HL-60/S4 treated with phorbol 12-myristate 13-acetate at 8.2 ng/mL for 4 days and 3 days (cell line): ENCODE measurements around the gene RPAP3.
"Not testable (repeated sequence)": the region's sequence is repeated elsewhere in the genome, so short reads cannot be mapped to it uniquely, and the experiment has no call there.

Source experiments
- in situ Hi-C: fragments of 300-500 bp; cut with MboI; formaldehyde crosslinking; loops from 2 replicates; pipeline ENCODE4 v1.15.0; 2022; ENCODE audit warnings: low sequenced_read_pairs

RPAP3 gene

DNA sequence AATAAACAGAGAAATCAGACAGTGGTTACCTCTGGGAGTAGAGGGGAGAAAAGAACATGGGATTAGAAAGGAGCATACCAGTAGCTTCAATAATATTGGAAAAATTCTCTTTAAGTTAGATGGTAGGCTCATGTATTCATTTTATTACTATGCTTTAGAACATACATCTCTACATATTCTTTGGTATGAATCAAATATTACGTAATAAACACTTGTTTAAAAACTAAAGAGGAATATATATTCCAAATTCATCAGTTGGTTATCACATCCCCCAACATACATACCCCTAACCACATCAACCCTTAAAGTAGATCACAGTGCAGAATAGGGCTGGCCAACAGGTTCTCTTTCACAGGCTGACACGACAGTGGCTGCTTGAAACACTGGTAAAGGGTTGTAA lies 5.6 kb downstream of the RPAP3 start:
- in situ Hi-C loops: no loop called here

DNA sequence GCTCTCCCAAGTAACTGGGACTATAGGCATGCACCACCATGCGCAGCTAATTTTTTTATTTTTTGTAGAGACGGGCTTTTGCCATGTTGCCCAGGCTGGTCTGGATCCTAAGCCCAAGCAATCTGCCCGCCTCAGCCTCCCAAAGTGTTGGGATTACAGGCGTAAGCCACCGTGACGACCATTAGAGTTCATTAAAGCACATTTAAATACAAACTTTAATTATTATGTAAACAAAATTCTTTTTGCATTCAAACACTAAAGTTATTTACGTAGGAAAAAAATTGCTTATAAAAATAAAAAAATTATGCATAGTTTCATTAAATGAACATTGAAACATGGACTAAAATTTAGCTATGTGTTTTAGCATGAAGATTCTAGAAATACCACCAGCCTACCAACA lies 7.2 kb downstream of the RPAP3 start:
- in situ Hi-C loops: no loop called here

DNA sequence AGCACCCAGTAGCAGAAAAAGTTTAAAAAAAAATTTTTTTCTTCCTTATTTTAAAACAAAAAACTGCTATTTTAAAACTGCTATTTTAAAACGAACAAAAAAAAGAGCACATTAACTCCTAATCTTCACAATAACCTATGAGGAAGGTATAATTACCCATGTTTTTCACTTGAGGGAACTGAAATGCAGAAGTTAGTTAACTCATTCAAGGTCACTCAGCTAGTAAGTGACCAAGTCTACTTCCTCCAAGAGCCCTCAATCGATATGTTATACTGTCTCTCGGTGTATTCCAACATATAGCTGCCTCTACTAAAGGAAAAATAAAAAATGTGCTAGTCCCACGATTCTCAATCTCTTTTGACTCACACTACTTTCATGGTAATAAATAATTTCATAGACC lies 7.8 kb downstream of the RPAP3 start:
- in situ Hi-C loops: no loop called here

DNA sequence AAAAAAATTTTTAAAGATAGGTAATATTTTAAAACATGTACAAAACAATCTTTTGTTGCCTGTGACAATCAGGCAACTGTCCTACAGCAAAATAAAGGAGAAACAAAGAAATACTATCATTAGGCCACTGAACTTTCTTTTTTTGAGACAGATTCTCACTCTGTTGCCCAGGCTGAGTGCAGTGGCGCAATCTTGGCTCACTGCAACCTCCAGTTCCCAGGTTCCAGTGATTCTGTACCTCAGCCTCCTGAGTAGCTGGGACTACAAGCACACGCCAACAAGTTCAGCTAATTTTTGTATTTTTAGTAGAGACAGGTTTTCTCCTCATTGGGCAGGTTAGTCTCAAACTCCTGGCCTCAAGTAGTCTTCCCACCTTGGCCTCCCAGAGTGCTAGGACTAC lies 16.6 kb downstream of the RPAP3 start:
- in situ Hi-C loops: no loop called here

DNA sequence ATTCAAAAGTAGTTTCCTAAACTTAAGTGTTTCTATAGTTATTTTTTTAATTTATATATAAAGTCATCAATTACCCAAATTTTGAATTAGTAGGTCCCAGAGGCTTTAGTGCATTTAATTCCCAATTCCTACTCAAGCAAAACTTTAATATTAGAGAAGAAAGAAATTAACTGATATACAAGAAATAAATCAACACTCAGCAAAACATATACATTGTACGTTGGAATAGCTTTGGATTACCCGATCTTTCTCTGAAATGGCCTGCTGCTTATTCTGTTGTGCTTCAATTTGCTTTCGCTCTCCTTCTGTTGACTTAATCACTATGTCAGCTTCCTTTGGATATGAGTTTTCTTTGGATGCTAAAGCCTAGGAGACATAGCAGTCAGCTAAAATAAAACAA lies 18.2 kb downstream of the RPAP3 start:
- in situ Hi-C loops: no loop called here

DNA sequence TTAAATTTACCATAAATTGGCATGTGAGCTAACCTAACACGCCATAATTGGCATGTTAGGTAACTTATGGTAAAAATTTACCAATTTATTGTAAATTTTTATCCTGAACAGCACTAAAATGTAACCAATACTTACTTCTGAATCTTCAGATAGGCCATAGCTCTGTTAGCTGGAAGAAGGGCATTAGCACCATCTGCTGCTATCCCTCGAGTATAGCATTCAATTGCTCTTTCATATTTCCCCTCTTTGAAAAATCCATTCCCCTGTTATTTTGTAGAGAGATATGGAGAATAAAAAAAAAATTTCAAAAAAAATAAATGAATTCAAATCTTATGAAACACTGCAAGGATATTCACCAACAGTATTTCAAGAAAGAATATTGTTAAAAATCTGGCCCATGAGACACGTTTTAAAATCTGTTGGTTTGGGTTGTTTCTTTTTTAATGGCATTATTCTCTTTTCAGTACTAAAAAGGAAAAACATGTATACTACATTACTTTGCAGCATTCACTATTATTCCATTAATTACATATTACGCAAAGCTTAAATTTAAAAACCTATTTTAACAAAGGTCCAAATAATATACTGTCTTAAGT lies 19.1 kb downstream of the RPAP3 start:
- in situ Hi-C loops: no loop called here

DNA sequence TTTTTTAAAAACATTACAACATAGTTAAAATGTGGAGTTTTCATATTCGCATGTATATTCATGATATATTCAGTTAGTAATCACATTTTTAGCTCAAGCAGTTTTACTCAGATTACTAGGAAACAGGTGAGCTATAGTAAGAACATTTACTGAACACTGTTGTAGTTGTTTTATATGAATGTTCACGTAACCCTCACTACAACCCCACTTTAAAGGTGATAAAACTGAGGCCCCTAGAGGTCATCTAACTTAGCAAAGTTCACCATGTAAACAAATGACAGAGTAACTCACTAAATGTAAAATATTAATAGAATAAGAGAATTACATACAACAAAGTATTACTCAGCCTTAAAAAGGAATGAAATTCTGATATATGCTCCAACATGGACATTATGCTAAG lies 26.0 kb downstream of the RPAP3 start:
- in situ Hi-C loops: no loop called here

DNA sequence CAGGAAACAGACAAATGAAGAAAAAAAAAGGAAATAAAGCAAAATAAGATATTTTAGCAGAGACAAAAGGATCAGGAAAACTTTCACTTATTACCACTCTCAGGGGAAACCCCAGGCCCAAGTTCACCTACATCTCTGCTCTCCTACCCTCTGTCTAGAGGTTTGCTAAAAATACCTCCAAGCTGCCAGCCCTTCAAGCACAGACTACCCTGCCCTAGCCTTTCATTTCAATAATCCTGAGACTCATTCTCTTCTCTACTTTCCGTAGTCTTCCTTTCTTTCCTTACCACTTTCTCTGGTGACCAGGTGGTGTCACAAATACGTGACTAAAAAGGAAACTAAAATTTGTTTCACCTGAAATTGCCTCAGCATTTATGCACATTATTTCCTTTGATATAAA lies 33.8 kb downstream of the RPAP3 start:
- in situ Hi-C loops: no loop called here

DNA sequence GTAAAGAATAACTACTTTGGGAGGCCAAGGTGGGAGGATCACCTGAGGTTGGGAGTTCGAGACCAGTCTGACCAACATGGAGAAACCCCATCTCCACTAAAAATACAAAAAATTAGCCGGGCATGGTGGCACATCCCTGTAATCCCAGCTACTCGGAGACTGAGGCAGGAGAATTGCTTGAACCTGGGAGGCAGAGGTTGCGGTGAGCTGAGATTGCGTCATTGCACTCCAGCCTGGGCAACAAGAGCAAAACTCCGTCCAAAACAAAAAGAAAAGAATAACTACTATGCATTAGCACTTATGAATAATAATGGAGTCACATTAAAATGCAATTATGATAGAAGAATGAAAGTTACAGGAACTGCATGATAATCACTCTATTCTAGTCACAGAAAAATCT lies 37.9 kb downstream of the RPAP3 start:
- in situ Hi-C loops: not testable (repeated sequence)

DNA sequence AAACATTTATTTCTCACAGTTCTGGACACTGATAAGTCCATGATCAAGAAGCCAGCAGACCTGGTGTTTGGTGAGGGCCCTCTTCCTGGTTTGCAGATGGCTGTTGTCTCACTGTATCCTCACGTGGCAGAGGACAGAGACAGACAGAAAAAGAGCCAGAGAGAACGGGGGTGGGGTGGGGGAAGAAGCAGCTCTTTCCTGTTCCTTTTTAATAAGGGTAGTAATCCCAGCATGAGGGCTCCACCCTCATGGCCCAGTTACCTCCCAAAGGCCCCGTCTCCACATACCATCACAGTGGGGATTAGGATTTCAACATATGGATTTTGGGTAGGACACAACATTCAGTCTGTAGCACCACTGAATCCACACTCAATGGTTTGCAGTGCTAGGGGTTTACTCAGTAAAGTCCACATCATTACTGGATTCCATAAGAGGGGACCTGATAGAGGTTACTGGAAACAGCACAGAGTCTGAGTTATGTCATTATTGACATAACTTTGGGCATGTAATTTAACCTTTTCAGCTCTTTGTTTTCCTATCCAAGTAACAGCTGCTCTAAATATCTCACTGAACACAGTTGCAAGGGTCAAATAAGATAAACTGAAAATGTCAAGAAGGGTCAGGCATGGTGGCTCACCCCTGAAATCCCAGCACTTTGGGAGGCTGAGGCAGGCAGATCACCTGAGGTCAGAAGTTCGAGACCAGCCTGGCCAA lies 53.2 kb downstream of the RPAP3 start:
- in situ Hi-C loops: no loop called here

DNA sequence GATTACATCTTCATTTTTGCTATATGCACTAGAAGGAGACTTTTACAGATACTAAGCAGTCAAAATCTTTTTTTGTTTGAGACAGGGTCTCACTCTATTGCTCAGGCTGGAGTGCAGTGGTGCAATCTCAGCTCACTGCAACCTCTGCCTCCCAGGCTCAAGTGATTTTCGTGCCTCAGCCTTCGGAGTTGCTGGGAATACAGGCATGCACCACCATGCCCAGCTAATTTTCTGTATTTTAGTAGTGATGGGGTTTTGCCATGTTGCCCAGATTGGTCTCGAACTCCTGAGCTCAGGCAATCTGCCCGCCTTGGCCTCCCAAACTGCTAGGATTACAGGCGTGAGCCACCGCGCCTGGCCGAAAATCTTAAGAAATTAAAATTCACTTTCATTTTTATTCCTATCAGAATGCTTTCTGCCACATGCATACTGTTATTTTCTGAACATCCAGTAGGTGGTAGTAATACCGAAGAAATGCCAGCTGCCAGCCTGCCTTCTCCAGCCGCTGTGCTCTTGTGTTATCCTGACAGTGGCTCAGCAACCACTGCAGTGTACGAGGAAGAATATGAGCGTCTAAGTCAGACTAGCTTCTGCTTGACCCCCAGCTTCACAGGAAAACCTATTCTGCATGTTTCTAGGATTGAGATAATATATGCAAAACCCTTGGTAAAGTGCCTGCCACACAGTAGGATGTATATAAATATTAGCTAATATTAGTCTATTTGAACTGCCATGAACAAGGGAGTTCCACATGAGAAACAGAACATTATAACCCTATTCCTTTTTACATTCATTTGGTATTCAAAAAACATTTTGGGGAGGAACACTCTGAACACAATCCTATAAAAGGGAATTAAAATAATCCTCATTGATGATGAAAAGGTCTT lies 54.2 kb downstream of the RPAP3 start:
- in situ Hi-C loops: no loop called here

DNA sequence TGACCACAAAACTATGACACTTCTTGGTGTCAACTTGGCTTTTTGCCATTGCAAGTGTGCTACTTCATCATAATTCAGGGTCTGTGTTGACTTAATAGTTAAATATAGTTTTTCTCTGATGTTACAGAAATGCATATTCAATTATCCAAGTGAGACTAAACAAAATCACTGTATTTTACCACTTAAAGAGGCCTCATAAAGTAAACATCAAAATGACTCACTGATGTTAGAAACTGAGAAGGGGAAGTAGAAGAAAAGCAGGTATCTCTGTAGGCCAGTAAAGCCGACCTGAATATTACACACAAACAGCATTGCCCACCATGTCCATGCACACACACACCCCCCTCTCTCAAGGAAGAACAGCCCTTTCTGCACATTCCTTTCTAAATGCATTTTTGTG lies 55.4 kb downstream of the RPAP3 start:
- in situ Hi-C loops: no loop called here

DNA sequence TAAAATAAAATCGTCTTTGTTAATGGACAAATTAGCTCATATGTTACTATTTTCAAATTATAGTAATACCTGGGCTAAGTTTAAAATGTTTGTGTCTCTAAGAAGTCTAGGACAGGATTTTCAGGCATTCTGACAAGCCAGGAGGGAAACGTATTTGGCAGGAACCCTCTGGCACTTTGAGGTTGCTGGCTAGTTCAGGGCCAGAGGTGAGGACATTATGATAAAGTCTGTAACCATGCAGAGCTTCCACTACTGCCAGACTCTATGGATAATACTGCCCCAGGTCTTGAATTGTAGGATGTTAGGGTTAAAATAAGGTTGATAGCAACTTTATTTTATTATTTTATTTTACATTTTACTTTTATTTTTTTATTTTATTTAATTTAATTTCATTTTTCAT lies 56.4 kb downstream of the RPAP3 start:
- in situ Hi-C loops: loop anchor here (25.0 kb wide), 1 partner anchor 612 kb away; no protein-coding TSS in a partner anchor

DNA sequence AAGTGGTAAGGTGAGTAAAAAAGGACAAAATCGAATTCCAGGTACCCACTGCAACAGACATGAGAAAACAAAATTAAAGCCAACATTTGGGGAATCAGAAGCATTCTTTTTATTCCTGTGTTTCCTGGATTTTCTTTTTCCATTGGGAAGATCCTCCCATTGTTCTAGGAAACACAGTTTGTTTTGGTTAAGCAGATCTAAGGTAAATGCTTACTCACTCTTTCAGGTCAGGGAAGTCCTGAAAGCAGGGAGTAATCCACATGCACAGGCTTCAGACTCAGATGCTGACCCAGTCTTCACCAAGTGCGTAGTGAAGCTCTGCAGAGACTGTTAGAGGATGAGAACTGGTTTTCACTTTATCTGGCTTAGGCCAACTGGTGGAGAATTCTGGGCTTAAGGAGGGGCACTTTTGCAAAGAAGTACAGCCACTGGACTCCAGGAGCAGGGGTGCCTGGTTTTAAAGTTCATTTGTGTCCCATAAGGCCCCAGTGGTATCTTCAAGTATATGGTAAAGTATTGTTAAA lies 57.7 kb downstream of the RPAP3 start:
- in situ Hi-C loops: loop anchor here (25.0 kb wide), 1 partner anchor 611 kb away; no protein-coding TSS in a partner anchor

DNA sequence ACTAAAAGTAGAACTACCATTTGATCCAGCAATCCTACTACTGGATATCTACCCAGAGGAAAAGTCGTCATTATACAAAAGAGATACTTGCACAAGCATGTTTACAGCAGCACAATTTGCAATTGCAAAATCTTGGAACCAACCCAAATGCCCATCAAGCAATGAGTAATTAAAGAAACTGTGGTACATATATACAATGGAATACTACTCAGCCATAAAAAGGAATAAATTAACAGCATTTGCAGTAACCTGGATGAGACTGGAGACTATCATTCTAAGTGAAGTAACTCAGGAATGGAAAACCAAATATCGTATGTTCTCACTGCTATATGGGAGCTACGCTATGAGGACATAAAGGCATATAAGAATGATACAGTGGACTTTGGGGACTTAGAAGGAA lies 63.5 kb downstream of the RPAP3 start:
- in situ Hi-C loops: loop anchor here (25.0 kb wide), 1 partner anchor 605 kb away; no protein-coding TSS in a partner anchor

DNA sequence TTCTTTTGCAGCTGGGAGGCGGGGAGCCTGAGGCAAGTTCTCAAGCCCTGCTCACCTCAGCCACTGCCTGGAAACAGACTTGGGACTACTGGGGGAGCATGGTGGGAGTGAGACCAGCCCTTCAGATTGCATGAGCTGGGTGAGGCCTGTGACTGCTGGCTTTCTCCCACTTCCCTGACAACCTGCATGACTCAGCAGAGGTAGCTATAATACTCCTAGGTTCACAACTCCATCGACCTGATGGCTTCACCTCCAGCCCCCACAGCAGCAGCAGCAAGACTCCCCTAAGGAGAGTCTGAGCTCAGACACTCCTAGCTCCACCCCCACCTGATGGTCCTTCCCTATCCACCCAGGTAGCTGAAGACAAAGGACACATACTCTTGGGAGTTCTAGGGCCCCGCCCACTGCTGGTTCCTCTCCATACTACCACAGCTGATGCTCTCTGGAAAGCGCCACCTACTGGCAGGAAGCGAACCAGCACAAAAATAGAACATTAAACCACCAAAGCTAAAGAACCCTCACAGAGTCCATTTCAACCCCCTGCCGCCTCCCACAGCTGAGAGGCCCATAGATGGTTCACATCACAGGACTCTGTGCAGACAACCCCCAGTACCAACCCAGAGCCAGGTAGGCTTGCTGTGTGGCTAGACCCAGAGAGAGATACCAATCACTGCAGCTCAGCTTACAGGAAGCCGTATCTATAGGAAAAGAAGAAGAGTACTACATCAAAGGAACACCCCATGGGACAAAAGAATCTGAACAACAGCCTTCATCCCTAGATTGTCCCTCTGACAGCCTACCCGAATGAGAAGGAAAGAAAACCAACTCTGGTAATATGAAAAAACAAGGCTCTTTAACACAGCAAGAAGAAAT lies 68.7 kb downstream of the RPAP3 start:
- in situ Hi-C loops: loop anchor here (25.0 kb wide), 1 partner anchor 600 kb away; no protein-coding TSS in a partner anchor

DNA sequence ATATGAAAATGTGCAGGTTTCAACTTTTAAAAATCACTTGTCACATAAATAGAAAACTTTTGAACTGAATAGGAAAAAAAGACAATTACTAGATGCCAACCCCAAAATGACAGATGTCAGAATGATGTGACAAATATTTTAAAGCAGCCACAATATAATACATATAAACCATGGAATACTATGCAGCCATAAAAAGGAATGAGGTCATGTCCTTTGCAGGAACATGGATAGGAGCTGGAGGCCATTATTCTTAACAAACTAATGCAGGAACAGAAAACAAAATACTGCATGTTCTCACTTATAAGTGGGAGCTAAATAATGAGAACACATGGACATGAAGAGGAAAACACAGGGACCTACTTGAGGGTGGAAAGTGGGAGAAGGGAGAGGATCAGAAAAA lies 70.1 kb downstream of the RPAP3 start:
- in situ Hi-C loops: loop anchor here (25.0 kb wide), 1 partner anchor 598 kb away; no protein-coding TSS in a partner anchor

DNA sequence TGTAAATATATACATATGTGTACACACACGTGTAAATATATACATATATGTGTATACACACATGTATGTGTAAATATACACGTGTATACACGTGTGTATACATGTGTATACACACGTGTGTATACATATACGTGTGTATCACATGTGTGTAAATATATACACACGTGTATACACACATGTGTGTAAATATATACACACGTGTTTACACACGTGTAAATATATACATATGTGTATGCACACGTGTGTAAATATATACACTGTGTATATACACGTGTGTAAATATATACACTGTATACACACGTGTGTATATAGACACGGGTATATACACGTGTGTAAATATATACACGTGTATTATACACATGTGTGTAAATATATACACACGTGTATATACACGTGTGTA lies 71.7 kb downstream of the RPAP3 start:
- in situ Hi-C loops: loop anchor here (25.0 kb wide), 1 partner anchor 597 kb away; no protein-coding TSS in a partner anchor

DNA sequence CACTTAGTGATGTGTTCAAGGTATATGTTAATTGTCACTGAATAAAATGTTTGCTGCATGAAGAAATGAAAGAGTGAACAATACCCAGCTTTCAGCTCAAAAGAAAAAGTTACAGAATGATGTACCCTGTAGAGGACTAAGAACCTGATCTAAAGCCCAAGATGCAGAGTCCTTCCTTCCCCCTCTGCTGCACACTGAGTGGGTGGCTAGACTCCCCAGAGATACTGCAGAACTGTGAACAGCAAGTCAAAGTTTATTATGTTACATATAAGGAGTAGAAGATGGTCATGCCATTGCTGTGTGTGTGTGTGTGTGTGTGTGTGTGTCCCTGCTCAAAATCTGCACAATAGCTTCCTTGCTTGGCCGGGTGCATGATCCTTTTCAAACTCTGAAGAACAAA lies 83.9 kb downstream of the RPAP3 start:
- in situ Hi-C loops: no loop called here

DNA sequence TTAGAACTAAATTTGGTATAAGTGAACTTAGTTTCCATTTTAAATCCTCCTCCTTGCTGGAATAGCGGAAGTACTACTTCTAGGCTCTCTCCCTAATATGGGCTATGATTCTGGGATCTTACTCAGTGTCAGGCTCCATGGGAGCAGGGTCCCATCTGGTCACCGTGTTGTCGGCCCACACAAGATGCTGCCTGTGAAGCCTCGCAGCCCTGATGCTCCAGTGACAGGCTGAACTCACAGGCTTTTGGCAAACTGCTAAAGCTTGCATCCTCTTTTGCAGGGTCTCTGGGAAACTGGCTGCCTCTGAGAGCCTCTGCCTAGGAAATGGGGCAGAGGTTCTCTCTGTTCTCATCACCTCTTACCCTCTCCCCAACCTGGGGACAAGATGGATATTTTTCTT lies 88.4 kb downstream of the RPAP3 start:
- in situ Hi-C loops: no loop called here
